Spleen (tissue), 7 donors: Measurements from ENCODE around the gene SHISA6.

Experiments
- CTCF ChIP-seq, 11 experiments: fragments of 200-600 bp in 7 of 11; fragments of 450-650 bp in 4 of 11; sonication (generic) in 4 of 11; IDR thresholded peaks in 8 of 11; conservative IDR thresholded peaks in 3 of 11; 1 replicate in 7 of 11; 2 replicates in 4 of 11; pipeline versions ENCODE4 v1.4.0 to v1.8.0; 2016 to 2021; ENCODE audit warnings: antibody characterized with exemption in 11 of 11, inconsistent platforms in 4 of 11, mild to moderate bottlenecking in 1 of 11
- POLR2AphosphoS5 ChIP-seq, 3 donors: sonication (generic); formaldehyde crosslinking; IDR thresholded peaks; one replicate each; pipeline ENCODE4 v1.5.1; 2017; ENCODE audit warnings: antibody characterized with exemption in 3 of 3
- donor health status: DM: no; HTN: no; CAD: no; lungs with moderate emphysema.
- donor health status: DM: no; HTN: no; CAD: no.
- donor health status: DM: no; HTN: no; CAD: no.

DNA sequence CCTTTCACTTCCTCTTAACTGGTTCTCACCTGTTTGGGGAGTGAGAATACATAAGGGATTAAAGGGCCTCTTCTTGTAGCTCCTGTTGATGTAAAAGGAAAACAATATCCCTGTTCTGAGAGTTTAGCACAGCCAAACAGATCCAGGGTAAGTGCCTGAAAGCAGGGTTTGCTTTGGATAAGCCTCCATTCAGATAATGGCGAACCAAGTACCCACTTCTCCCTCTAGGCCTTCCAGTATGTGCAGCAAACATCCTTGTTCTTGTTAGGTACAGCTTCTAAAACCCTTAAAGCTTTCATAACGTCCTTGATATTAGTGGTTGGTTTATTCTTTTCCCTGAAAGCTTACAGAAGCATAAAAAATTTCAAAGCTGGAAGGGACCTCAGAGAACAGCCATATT lies 226.6 kb downstream of the SHISA6 start:
- TF ChIP-seq CTCF (IDR thresholded peaks at IDR 0.05 in 8 of 11, conservative IDR thresholded peaks at IDR 0.05 in 3 of 11) (no peak), POLR2AphosphoS5 (IDR thresholded peaks at IDR 0.05) (no peak)
